GM23338 (cell line): ENCODE results near the gene PARD3. TPM values are rescaled to one million over a fixed set of nuclear protein-coding genes. Genes with fewer than 3 reads are reported as not detected.

Experiments
- ATAC-seq: fragments of 200-7000 bp; cut with Tn5 transposase; 3 replicates; pipeline ENCODE4 v1.9.1; 2020
- DNase-seq: peaks from one replicate; pipeline ENCODE4 v3.0.0-alpha.2; 2015; ENCODE audit warnings: low spot score
- H2AFZ ChIP-seq: fragments of 200-600 bp; sonication (generic); 2 replicates; pipeline ENCODE4 v1.8.0; 2016; ENCODE audit warnings: antibody characterized with exemption, mild to moderate bottlenecking, moderate library complexity
- H3F3A ChIP-seq: fragments of 200-600 bp; sonication (generic); replicated peaks from 2 replicates; pipeline ENCODE4 v1.8.0; 2017; ENCODE audit warnings: antibody characterized with exemption, mixed run types, low read depth
- H3K27ac ChIP-seq: fragments of 200-600 bp; sonication (generic); 2 replicates; pipeline ENCODE4 v1.6.1; 2016; ENCODE audit warnings: low read depth
- H3K27me3 ChIP-seq: fragments of 200-600 bp; sonication (generic); 2 replicates; pipeline ENCODE4 v1.8.0; 2016; ENCODE audit warnings: mild to moderate bottlenecking, mixed run types, moderate library complexity; ENCODE audit not compliant: insufficient read depth
- H3K36me3 ChIP-seq: fragments of 200-600 bp; sonication (generic); 2 replicates; pipeline ENCODE4 v1.8.0; 2016; ENCODE audit warnings: mild to moderate bottlenecking; ENCODE audit not compliant: insufficient read depth
- H3K4me1 ChIP-seq: fragments of 200-600 bp; sonication (generic); 2 replicates; pipeline ENCODE4 v1.8.0; 2016; ENCODE audit warnings: mild to moderate bottlenecking, moderate library complexity; ENCODE audit not compliant: insufficient read depth
- H3K4me2 ChIP-seq: fragments of 200-600 bp; sonication (generic); 2 replicates; pipeline ENCODE4 v1.7.1; 2017; ENCODE audit warnings: mixed run types
- H3K4me3 ChIP-seq: fragments of 200-600 bp; sonication (generic); 2 replicates; pipeline ENCODE4 v1.6.1; 2016; ENCODE audit warnings: mixed run types
- H3K79me2 ChIP-seq: fragments of 200-600 bp; sonication (generic); replicated peaks from 2 replicates; pipeline ENCODE4 v1.8.0; 2017; ENCODE audit warnings: mild to moderate bottlenecking; ENCODE audit not compliant: insufficient read depth
- H3K9me2 ChIP-seq: fragments of 200-600 bp; sonication (generic); 2 replicates; pipeline ENCODE4 v1.8.0; 2017; ENCODE audit not compliant: insufficient read depth
- H4K20me1 ChIP-seq: fragments of 200-600 bp; sonication (generic); replicated peaks from 2 replicates; pipeline ENCODE4 v1.8.0; 2017; ENCODE audit warnings: mild to moderate bottlenecking; ENCODE audit not compliant: insufficient read depth
- H3K27ac Mint-ChIP-seq: 2 replicates; pipeline ENCODE4 v1.8.0; 2020; ENCODE audit warnings: inconsistent platforms, mild to moderate bottlenecking, moderate library complexity, mixed read lengths
- H3K27me3 Mint-ChIP-seq: 3 replicates; pipeline ENCODE4 v1.8.0; 2022; ENCODE audit warnings: low read depth, mild to moderate bottlenecking, moderate library complexity, mixed read lengths, inconsistent platforms; ENCODE audit not compliant: insufficient read depth, poor library complexity
- H3K36me3 Mint-ChIP-seq: 3 replicates; pipeline ENCODE4 v1.8.0; 2021; ENCODE audit warnings: low read depth, mild to moderate bottlenecking, inconsistent platforms, moderate library complexity, mixed read lengths
- H3K4me1 Mint-ChIP-seq: 3 replicates; pipeline ENCODE4 v1.8.0; 2020; ENCODE audit warnings: mild to moderate bottlenecking, inconsistent platforms, mixed read lengths
- H3K4me3 Mint-ChIP-seq: 3 replicates; pipeline ENCODE4 v1.8.0; 2021; ENCODE audit warnings: moderate library complexity, mild to moderate bottlenecking, inconsistent platforms, mixed read lengths
- H3K9me3 Mint-ChIP-seq: 3 replicates; pipeline ENCODE4 v1.8.0; 2020; ENCODE audit warnings: moderate library complexity, mild to moderate bottlenecking, inconsistent platforms, mixed read lengths
- CREB1 ChIP-seq: fragments of 250-450 bp; sonication (Bioruptor Pico); IDR thresholded peaks from 2 replicates; pipeline ENCODE4 v1.5.0; 2020; ENCODE audit warnings: low read depth, mild to moderate bottlenecking, moderate library complexity
- ETS1 ChIP-seq: IDR thresholded peaks from 2 replicates; pipeline ENCODE4 v1.6.1; 2016; ENCODE audit warnings: antibody characterized with exemption
- EZH2phosphoT487 ChIP-seq: fragments of 200-600 bp; sonication (generic); IDR thresholded peaks from one replicate; pipeline ENCODE4 v1.8.1; 2018; ENCODE audit warnings: antibody characterized with exemption; ENCODE audit not compliant: unreplicated experiment
- JUNB ChIP-seq: IDR thresholded peaks from one replicate; pipeline ENCODE4 v1.6.1; 2016; ENCODE audit warnings: antibody characterized with exemption; ENCODE audit not compliant: unreplicated experiment
- NANOG ChIP-seq: IDR thresholded peaks from 2 replicates; pipeline ENCODE4 v1.6.1; 2016; ENCODE audit warnings: antibody characterized with exemption, borderline replicate concordance
- POLR2AphosphoS5 ChIP-seq: IDR thresholded peaks from 2 replicates; pipeline ENCODE4 v1.6.1; 2016; ENCODE audit warnings: antibody characterized with exemption, low read depth
- REST ChIP-seq: IDR thresholded peaks from one replicate; pipeline ENCODE4 v1.6.1; 2018; ENCODE audit warnings: antibody characterized with exemption; ENCODE audit not compliant: unreplicated experiment
- STAT1 ChIP-seq: IDR thresholded peaks from one replicate; pipeline ENCODE4 v1.6.1; 2016; ENCODE audit warnings: antibody characterized with exemption; ENCODE audit not compliant: unreplicated experiment
- ZNF114 ChIP-seq: fragments of 250-450 bp; sonication (Bioruptor Pico); IDR thresholded peaks from 2 replicates; pipeline ENCODE4 v1.5.0; 2020; ENCODE audit warnings: mild to moderate bottlenecking, moderate library complexity
- ZNF462 ChIP-seq: fragments of 250-450 bp; sonication (Bioruptor Pico); IDR thresholded peaks from 2 replicates; pipeline ENCODE4 v1.5.0; 2020; ENCODE audit warnings: mild to moderate bottlenecking, moderate library complexity
- polyA plus RNA-seq: library from polyadenylated mRNA; unstranded; fragments of >200 nt; fragmentation: Nextera tagmentation; extraction: Ambion mirVana; gene quantifications from 2 replicates; pipeline ENCODE4 v1.2.1, GENCODE V29; 2016
- total RNA-seq: library from RNA; depleted of rRNA; stranded (reverse); fragments of >200 nt; shearing (Covaris generic); gene quantifications from 2 replicates; pipeline ENCODE4 v1.2.3, GENCODE V29; 2014

Gene PARD3
- total and polyA plus RNA-seq, 2 experiments from 2014 or later, result 30.2 to 51.4 TPM

DNA sequence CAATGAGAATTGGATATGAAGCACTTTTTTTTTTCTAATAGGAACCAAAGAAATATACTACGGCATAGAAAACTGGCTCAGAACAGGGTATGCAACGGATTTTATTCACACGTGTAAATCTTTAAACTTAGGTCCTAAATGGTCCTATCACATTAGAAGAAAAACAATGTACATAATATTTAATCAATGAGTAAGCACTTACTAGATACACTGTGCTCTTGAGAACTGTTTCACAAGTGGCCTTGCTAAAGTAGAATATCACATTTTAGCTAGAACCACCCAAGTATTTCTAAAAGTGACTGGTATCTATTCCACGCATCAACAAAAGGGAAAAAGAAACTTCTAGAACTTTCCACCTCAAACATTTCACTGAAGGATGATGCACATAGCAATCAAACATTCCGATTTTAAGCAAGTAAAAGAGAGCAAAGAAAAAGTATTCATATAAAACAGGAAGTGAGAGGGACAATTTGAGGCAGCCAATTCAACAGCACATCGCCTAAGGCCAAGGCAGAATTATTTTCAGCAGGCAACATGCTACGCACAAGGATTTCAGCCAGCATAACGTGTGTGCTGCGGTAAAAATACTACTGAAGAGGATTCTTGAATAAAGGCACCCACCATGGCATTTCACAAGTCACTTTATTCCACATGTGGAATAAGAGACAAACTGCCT lies 55.8 kb downstream of the PARD3 start (continued):
- TF ChIP-seq ETS1 (no peak), JUNB (no peak)

GRCh38 chr10:34758447-34758996 lies 56.6 kb downstream of the PARD3 start:
- peaks cover 33% of the 10 kb centered on the region for H4K20me1 ChIP-seq
- no peak overlapping the region for H2AFZ ChIP-seq
- H3K27ac Mint-ChIP-seq, result no peak overlapping the region
- no peaks in the 10 kb centered on the region for H3K9me2 ChIP-seq
- H3K4me3 ChIP-seq, result no peak overlapping the region
- no peaks in the 10 kb centered on the region for H3F3A ChIP-seq
- no peak for ATAC-seq
- peaks cover 16% of the 10 kb centered on the region for H3K4me1 Mint-ChIP-seq
- H3K9me3 Mint-ChIP-seq, result no peaks in the 10 kb centered on the region
- no peaks in the 10 kb centered on the region for H3K36me3 ChIP-seq
- no peaks in the 10 kb centered on the region for H3K27me3 ChIP-seq
- DNase-seq, result no peak
- peaks cover 99% of the 10 kb centered on the region for H3K79me2 ChIP-seq
- no peak overlapping the region for H3K4me2 ChIP-seq
- H3K36me3 Mint-ChIP-seq, result no peaks in the 10 kb centered on the region
- H3K4me3 Mint-ChIP-seq, result no peak overlapping the region
- H3K4me1 ChIP-seq, result peaks cover 2% of the 10 kb centered on the region; the same call in 1 of the 2 replicates
- no peak overlapping the region for H3K27ac ChIP-seq
- no peaks in the 10 kb centered on the region for H3K27me3 Mint-ChIP-seq
- TF ChIP-seq POLR2AphosphoS5, result no peak
- no peak for TF ChIP-seq NANOG
- TF ChIP-seq CREB1 (CRISPR knock-in tag), result no peak
- TF ChIP-seq ZNF462, result no peak
- TF ChIP-seq JUNB, result no peak
- no peak for TF ChIP-seq REST
- no peak for TF ChIP-seq EZH2phosphoT487
- no peak for TF ChIP-seq STAT1
- TF ChIP-seq ZNF114 (CRISPR knock-in tag), result no peak
- no peak for TF ChIP-seq ETS1
